Gastroesophageal sphincter (tissue), 3 donors: ENCODE measurements around the gene POR.

Source experiments
- CTCF ChIP-seq, 4 experiments: fragments of 200-600 bp in 2 of 4; fragments of 450-650 bp in 2 of 4; sonication (generic) in 1 of 4; IDR thresholded peaks; one replicate each; pipeline ENCODE4 v1.5.1; 2017 to 2019; ENCODE audit warnings: antibody characterized with exemption in 4 of 4, mild to moderate bottlenecking in 2 of 4, moderate library complexity in 2 of 4
- POLR2A ChIP-seq, 2 donors: fragments of 450-650 bp; IDR thresholded peaks; one replicate each; pipeline ENCODE4 v1.6.1; 2017; ENCODE audit warnings: antibody characterized with exemption in 2 of 2, mild to moderate bottlenecking in 2 of 2, moderate library complexity in 1 of 2

- TF ChIP-seq CTCF (IDR thresholded peaks at IDR 0.05) (no peak), POLR2A (IDR thresholded peaks at IDR 0.05) (no peak)
These were observed 73.9 kb downstream of the POR start for GRCh38 chr7:75988568-75989499.
